Bronchial epithelial cell (primary cell): ENCODE data around the gene ANKH. TPM values are rescaled to one million over a fixed set of nuclear protein-coding genes. Genes with fewer than 3 reads are reported as not detected.

Source experiments
- DNase-seq: peaks from one replicate; pipeline ENCODE4 v3.0.0-alpha.2; 2010; ENCODE audit warnings: low read depth
- FAIRE-seq: peaks from 2 replicates; lab custom pipeline; 2011; peaks lifted over from hg19 to GRCh38; lab: Jason Lieb, UNC
- H3K27me3 ChIP-seq: 2 replicates; pipeline ENCODE4 v1.5.1; 2011; ENCODE audit warnings: low read length; ENCODE audit not compliant: control insufficient read depth, insufficient read depth
- H3K36me3 ChIP-seq: 2 replicates; pipeline ENCODE4 v1.5.1; 2011; ENCODE audit warnings: low read length; ENCODE audit not compliant: control insufficient read depth, insufficient read depth
- H3K4me3 ChIP-seq: 2 replicates; pipeline ENCODE4 v1.5.1; 2011; ENCODE audit warnings: mild to moderate bottlenecking, low read depth, low read length, control low read depth
- CTCF ChIP-seq: IDR thresholded peaks from 2 replicates; pipeline ENCODE4 v1.5.1; 2011; ENCODE audit warnings: mild to moderate bottlenecking, moderate library complexity, low read length, control low read depth, inconsistent platforms; ENCODE audit not compliant: insufficient read depth, severe bottlenecking
- total RNA-seq: library from RNA; depleted of rRNA; stranded (reverse); fragments of >200 nt; gene quantifications from 2 replicates; pipeline ENCODE4 v1.2.1, GENCODE V29; 2014

The ANKH gene
- total RNA-seq, 1 donor from 2014 or later = 12.9 TPM

- TF ChIP-seq CTCF = no peak
- peak; percentile 48 for DNase-seq
- H3K27me3 ChIP-seq = no peaks in the 10 kb centered on the region
- no peak overlapping the region for H3K4me3 ChIP-seq
- FAIRE-seq = no peak
- H3K36me3 ChIP-seq = no peaks in the 10 kb centered on the region
Measured at GRCh38 chr5:14859980-14860379, 11.6 kb downstream of the ANKH start.

- Histone ChIP-seq H3K27me3 (no peaks in the 10 kb centered on the region), H3K4me3 (no peak overlapping the region), H3K36me3 (no peaks in the 10 kb centered on the region)
- no peak for FAIRE-seq
- TF ChIP-seq CTCF = no peak
- DNase-seq = no peak
Measured at GRCh38 chr5:14859150-14859549, 12.4 kb downstream of the ANKH start.

- DNase-seq (no peak), FAIRE-seq (no peak)
- TF ChIP-seq CTCF = no peak
- H3K4me3 ChIP-seq = no peak overlapping the region
- H3K27me3 ChIP-seq = no peaks in the 10 kb centered on the region
- H3K36me3 ChIP-seq = no peaks in the 10 kb centered on the region
Measured at GRCh38 chr5:14855366-14855765, 16.2 kb downstream of the ANKH start.

GRCh38 chr5:14854799-14855198, 16.8 kb downstream of the ANKH start:
- FAIRE-seq = no peak
- Histone ChIP-seq H3K27me3 (no peaks in the 10 kb centered on the region), H3K36me3 (no peaks in the 10 kb centered on the region), H3K4me3 (no peak overlapping the region)
- no peak for TF ChIP-seq CTCF
- DNase-seq = no peak

- FAIRE-seq = no peak
- no peak overlapping the region for H3K4me3 ChIP-seq
- no peaks in the 10 kb centered on the region for H3K36me3 ChIP-seq
- no peak for TF ChIP-seq CTCF
- DNase-seq = no peak
- H3K27me3 ChIP-seq = no peaks in the 10 kb centered on the region
Measured at GRCh38 chr5:14853685-14854084, 17.9 kb downstream of the ANKH start.

GRCh38 chr5:14852779-14853178, 18.8 kb downstream of the ANKH start:
- Histone ChIP-seq H3K27me3 (no peaks in the 10 kb centered on the region), H3K4me3 (no peak overlapping the region), H3K36me3 (no peaks in the 10 kb centered on the region)
- TF ChIP-seq CTCF = no peak
- DNase-seq (no peak), FAIRE-seq (no peak)
